SK-N-SH treated with all-trans-retinoic acid at 6 μM for 48 hours (cell line): ENCODE results near the gene KBTBD4.

ENCODE experiments used
- TSHZ2 ChIP-seq: fragments of 250-450 bp; sonication (Bioruptor Pico); IDR thresholded peaks from 2 replicates; pipeline ENCODE4 v1.5.0; 2020; ENCODE audit warnings: mild to moderate bottlenecking, moderate library complexity
- ZFP30 ChIP-seq: fragments of 450-650 bp; formaldehyde crosslinking; IDR thresholded peaks from 2 replicates; pipeline ENCODE4 v1.5.0; 2022; ENCODE audit warnings: mild to moderate bottlenecking, moderate library complexity

DNA sequence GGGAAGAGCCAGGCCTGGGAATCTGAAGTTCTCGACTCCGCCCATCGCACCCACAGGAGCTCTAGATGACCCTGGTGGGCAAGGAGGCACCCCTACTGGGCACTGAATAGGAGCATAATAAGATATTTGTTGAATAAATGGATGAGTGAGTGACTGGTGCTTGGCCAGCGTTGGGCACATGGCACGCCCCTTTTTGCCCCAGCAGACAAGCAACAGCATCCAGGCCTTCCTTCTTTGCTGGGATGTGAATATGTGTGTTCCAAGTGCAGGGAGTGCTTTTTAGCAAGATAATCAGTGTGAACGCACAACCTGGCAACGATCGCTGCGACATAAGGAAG, 25.4 kb downstream of the KBTBD4 start:
- TF ChIP-seq ZFP30 (no peak), TSHZ2 (CRISPR knock-in tag) (no peak)
